Muscle of leg (tissue), 11 donors: ENCODE measurements around the gene KRT4. TPM values are rescaled to one million over a fixed set of nuclear protein-coding genes. Genes with fewer than 3 reads are reported as not detected.

Experiments
- DNase-seq: peaks from one replicate; pipeline ENCODE4 v3.0.0; 2013
- H3K27ac ChIP-seq: one replicate; pipeline ENCODE4 v1.5.1; 2013; ENCODE audit warnings: mild to moderate bottlenecking, low read length, control low read depth
- H3K27me3 ChIP-seq: one replicate; pipeline ENCODE4 v1.6.1; 2013; ENCODE audit warnings: low read length; ENCODE audit not compliant: control insufficient read depth, insufficient read depth
- H3K36me3 ChIP-seq: one replicate; pipeline ENCODE4 v1.6.1; 2013; ENCODE audit warnings: low read length; ENCODE audit not compliant: control insufficient read depth, insufficient read depth
- H3K4me1 ChIP-seq: one replicate; pipeline ENCODE4 v1.6.1; 2013; ENCODE audit warnings: low read length; ENCODE audit not compliant: control insufficient read depth, insufficient read depth
- H3K4me3 ChIP-seq: one replicate; pipeline ENCODE4 v1.5.1; 2013; ENCODE audit warnings: low read length, control low read depth
- H3K9me3 ChIP-seq: replicated peaks from 2 replicates; pipeline ENCODE4 v1.6.1; 2013; ENCODE audit warnings: low read depth, low read length; ENCODE audit not compliant: control insufficient read depth
- WGBS: methylation state at CpG from one replicate; pipeline ENCODE4 v1.1.5; 2013; ENCODE audit warnings: missing lambda C conversion rate; ENCODE audit not compliant: insufficient coverage; 5-methylcytosine and 5-hydroxymethylcytosine counted together
- polyA plus RNA-seq, 8 donors: library from polyadenylated mRNA; unstranded; fragments of 120-200 nt; gene quantifications; one replicate each; pipeline versions ENCODE4 v1.2.1 to v1.2.3, GENCODE V29; 2013; ENCODE audit warnings: inconsistent platforms in 1 of 8, low replicate concordance in 1 of 8; ENCODE audit not compliant: insufficient read length in 8 of 8, insufficient read depth in 1 of 8
- total RNA-seq: library from RNA; stranded (reverse); fragments of 120-200 nt; gene quantifications from one replicate; pipeline ENCODE4 v1.2.4, GENCODE V29; 2013

The KRT4 gene
- total and polyA plus RNA-seq, 9 donors = 0.04 to 178 (median 0.44) TPM; not detected in 1

DNA sequence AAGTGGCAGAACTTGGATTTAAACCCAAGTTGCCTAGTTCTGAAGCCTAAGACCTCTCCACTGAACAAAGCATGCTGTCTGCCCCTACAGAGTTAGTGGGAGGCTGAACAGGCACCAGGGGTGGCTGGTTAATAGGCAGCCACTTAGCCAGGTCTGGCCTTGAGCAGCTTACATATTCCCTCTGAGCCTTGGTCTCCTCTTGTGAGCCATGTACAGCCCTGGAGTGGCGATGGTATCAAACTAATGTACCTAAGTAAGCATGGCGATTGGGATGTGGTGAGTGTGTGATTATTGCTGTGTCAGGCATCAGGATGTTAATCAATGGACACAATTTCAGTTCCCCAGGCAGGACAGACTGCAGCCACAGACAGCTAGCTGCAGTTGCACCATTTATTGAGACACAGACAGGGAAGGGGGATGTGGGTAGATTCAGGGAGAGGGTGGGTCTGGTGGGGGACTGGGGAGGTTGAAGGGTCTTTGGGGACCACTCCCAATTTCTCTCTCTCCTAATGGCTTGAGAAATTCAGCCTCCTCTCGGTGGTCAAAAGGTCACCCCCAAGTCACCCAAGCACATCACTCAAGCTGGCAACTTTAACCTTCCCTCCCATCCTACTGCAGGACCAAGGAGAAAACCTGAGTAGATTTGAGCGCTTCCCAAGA lies 7.3 kb upstream of the KRT4 start:
- Histone ChIP-seq H3K9me3 (no peaks in the 10 kb centered on the region), H3K27ac (no peak overlapping the region), H3K27me3 (peaks cover 6% of the 10 kb centered on the region), H3K4me3 (no peak overlapping the region), H3K36me3 (no peaks in the 10 kb centered on the region), H3K4me1 (peaks cover 12% of the 10 kb centered on the region)
- WGBS = 79% methylated on average over 4 of the region's 4 CpGs
- no peak for DNase-seq

DNA sequence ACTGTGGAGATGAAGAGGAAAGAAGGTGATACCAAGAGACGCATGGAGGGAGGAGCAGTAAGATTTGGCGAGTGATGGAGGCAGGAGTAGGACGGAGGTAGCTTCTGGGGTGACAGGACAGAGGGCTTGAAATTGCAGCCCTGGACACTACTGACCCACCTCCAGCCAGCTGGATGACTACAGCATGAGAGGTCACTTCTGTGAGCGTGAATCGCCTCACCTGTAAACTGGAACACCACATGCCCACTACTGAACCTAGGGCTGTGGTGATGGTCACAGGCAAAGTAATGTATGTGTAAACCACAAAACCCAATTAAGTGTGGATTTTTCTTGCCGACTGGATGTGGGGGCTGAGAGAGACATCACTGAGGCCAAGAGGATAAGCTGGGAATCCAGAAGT lies 6.6 kb upstream of the KRT4 start:
- Histone ChIP-seq H3K27ac (no peak overlapping the region), H3K4me3 (no peak overlapping the region), H3K4me1 (peaks cover 12% of the 10 kb centered on the region), H3K9me3 (no peaks in the 10 kb centered on the region), H3K27me3 (peaks cover 8% of the 10 kb centered on the region), H3K36me3 (no peaks in the 10 kb centered on the region)
- no peak for DNase-seq
- 100% methylated on average over 1 of the region's 6 CpGs for WGBS

DNA sequence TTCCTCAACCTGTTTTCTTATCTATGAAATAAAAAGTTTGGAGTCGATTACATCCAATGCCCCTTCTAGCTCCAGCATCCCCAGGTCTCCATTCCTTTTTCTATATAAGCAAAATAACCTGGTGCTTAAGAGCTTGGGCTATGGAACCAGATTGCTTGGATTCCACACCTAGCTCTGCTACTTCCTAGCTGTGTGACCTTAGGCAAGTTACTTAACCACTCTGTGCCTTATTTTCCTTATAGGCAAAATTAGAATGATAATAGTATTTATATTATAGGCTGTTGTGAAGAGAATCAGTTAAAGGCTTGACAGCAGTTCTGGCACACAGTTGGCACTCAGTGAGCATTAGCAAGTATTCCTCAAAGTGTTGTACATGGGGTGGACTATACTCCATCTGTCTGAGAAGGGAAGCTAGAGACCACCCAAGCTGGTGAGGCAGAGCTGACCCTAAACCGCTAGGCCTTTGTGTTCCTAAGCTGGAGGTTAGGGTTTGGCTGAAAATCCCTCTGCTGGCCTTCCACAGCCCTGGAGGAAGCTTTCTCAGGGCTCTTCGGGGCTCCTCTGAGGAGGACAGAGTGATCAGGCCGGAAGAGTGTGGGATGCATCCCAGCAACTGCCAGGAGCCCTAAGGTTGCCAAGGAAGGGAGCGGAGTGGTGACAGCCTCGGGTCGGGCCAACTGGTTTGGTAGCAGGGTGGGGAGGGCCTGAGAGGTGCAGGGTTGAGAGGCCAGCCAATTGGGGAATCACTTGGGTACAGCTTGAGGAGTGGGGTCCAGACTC lies 6.0 kb upstream of the KRT4 start:
- no peak overlapping the region for H3K27ac ChIP-seq
- H3K4me3 ChIP-seq = no peak overlapping the region
- WGBS = 70% methylated on average over 6 of the region's 7 CpGs
- peaks cover 8% of the 10 kb centered on the region for H3K27me3 ChIP-seq
- no peaks in the 10 kb centered on the region for H3K9me3 ChIP-seq
- no peak for DNase-seq
- no peaks in the 10 kb centered on the region for H3K36me3 ChIP-seq
- peaks cover 12% of the 10 kb centered on the region for H3K4me1 ChIP-seq

DNA sequence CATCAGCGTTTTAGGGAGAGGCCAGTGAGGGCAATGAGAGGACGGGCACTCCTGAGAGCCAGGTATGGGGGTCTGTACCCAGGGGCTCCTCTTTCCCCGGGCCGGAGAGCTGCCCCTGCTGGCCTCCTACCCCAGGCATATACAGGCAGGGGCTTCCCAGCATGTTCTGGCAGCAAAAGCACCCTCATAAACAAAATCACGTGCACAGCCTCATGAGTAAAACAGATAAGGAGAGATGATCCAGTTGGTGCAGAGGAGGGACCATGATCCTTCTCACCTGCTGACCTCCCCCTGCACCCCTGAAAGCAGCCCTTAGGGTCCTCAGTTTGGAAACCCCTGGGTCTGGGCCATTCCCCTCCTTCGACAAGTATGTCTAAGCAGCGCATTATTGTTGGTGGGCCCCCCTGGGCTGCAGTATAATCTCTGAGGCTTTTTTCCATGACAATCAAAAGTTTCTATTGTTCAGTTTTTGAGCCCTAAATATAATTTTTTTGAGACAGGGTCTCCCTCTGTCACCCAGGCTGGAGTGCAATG lies 5.0 kb upstream of the KRT4 start:
- WGBS = 0% methylated on average over 1 of the region's 7 CpGs
- H3K9me3 ChIP-seq = no peaks in the 10 kb centered on the region
- no peaks in the 10 kb centered on the region for H3K36me3 ChIP-seq
- H3K27ac ChIP-seq = no peak overlapping the region
- peaks cover 6% of the 10 kb centered on the region for H3K27me3 ChIP-seq
- no peak overlapping the region for H3K4me3 ChIP-seq
- no peak for DNase-seq
- peaks cover 12% of the 10 kb centered on the region for H3K4me1 ChIP-seq

DNA sequence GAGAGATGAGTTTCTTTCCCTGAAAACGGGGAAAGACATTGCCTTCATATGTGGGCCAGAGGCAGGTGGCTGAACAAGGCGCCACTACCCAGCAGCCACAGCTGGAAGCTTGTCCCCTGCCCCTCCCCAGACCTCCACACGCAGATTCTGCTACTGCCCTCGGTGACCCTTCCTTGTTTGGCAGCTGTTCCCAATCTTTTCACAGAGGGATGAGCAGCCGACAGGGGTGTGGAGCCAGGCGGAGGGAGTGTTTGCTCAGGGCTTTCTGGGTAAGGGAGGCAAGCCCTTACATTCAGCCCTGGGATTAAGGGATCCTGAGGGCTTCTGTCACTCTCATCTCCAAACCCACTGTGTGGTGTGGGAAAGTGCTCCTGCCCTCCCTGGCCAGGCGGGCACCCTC lies 4.5 kb upstream of the KRT4 start:
- no peak overlapping the region for H3K27ac ChIP-seq
- H3K4me3 ChIP-seq = no peak overlapping the region
- WGBS = 17% methylated on average over 1 of the region's 7 CpGs
- H3K4me1 ChIP-seq = peaks cover 12% of the 10 kb centered on the region
- peak; percentile 43 for DNase-seq
- no peaks in the 10 kb centered on the region for H3K36me3 ChIP-seq
- H3K27me3 ChIP-seq = peaks cover 4% of the 10 kb centered on the region
- H3K9me3 ChIP-seq = no peaks in the 10 kb centered on the region

DNA sequence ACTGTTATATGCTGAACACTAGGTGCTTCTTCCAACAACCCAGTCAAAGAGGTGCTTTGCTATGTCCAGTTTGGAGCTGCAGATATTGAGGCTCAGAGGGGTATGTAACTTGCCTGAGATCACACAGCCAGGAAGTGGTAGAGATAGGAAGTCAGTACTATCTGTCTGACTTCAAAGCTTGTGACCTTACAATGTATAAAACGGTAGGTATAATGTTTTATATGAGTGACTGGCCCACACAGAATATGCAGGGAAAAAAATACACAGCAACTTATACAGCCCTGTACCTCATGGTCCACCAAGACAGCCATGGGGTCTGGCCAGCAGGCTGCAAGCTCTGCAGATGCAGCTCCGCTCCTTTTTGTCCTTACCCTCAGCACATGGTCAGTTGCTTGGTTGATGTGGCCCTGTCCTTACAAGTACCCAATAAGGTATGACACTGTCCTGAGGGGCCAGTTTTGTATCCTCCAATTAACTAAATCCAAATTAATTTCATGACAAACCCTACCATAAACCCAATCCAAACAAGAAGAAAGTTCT lies 3.9 kb upstream of the KRT4 start:
- 78% methylated on average over 1 of the region's 2 CpGs for WGBS
- Histone ChIP-seq H3K9me3 (no peaks in the 10 kb centered on the region), H3K27me3 (peaks cover 6% of the 10 kb centered on the region), H3K4me1 (peaks cover 12% of the 10 kb centered on the region), H3K36me3 (no peaks in the 10 kb centered on the region), H3K27ac (no peak overlapping the region), H3K4me3 (no peak overlapping the region)
- DNase-seq = no peak

DNA sequence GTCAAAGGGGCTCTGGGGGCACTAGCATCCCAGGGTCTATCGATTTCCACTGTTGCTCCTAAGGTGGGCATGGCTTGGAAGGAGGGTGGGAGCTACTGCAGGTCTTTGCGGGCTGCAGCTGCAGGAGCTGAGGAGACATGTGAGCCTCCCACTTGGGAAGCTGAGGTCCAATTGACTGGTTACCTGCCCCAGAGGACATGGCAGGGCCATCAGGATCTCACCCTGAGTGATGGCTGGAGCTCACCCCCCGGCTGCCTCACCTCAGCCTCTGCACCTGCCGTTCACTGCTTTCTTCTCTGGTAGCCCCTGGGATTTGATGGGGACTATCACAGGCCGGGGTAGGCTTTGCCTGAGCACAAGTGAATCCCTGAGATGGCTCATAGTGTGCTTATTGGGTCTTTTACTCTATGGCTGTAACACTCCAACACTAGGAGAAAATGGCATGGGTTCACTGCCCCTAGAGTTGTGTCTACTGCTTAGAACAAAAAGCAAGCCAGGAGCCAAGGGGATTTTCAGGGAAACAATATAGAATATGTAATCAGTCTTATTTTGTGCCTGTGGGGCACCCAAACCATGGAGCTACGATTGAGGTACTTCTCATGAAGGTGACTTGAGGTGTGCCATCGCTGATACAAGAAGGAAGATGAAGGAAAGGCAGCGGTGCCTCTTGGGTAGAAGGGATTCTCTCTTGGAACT lies 3.2 kb upstream of the KRT4 start:
- 83% methylated on average over 6 of the region's 8 CpGs for WGBS
- no peak for DNase-seq
- peaks cover 6% of the 10 kb centered on the region for H3K27me3 ChIP-seq
- H3K9me3 ChIP-seq = no peaks in the 10 kb centered on the region
- no peaks in the 10 kb centered on the region for H3K36me3 ChIP-seq
- H3K4me3 ChIP-seq = no peak overlapping the region
- H3K4me1 ChIP-seq = peaks cover 11% of the 10 kb centered on the region
- H3K27ac ChIP-seq = no peak overlapping the region

DNA sequence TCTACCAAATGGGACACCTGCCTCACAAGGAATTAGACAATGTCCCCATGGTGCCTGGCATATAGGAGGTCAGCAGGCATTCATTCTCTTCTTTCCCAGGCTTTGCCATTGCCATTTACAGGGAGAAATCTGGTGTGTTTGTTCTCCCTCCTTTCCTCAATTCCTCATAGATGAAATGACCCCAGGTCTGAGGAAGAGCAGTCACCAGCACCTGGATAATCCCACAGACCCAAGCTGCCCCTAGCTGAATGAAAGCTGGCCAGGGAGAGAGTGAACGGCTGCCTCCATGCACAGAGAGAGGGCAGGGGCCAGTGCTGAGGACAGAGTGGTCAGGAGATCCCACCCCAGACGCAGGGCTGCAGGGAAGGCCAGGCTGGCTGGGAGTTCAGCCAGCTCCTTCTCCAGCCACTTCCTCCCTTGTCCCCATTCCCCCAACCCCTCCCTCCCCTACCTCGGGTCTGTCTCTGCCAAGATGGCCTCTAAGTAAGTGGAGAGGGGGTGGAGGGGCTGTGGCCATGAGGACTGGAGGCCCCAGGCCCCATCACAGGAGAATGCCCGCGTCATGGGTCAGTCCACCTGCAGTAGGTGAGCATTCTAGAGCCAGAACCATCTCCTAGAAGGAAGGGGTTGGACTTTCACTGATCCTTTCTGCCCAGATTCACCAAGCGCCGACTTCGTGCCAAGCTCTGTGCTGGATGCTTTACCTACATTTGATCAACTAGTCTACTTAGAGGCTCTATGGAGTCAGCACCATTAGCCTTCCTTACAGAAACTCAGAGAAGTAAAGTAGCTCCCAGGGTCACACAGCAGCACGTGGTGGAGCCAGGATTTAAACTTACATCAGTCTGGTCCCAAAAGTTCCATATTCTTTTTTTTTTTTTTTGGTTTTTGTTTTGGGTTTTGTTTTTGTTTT lies 2.0 kb upstream of the KRT4 start:
- peak; percentile 15 for DNase-seq
- Histone ChIP-seq H3K27me3 (peaks cover 11% of the 10 kb centered on the region), H3K36me3 (no peaks in the 10 kb centered on the region), H3K4me3 (no peak overlapping the region), H3K4me1 (peaks cover 7% of the 10 kb centered on the region), H3K27ac (no peak overlapping the region), H3K9me3 (no peaks in the 10 kb centered on the region)
- WGBS = 94% methylated on average over 4 of the region's 9 CpGs

DNA sequence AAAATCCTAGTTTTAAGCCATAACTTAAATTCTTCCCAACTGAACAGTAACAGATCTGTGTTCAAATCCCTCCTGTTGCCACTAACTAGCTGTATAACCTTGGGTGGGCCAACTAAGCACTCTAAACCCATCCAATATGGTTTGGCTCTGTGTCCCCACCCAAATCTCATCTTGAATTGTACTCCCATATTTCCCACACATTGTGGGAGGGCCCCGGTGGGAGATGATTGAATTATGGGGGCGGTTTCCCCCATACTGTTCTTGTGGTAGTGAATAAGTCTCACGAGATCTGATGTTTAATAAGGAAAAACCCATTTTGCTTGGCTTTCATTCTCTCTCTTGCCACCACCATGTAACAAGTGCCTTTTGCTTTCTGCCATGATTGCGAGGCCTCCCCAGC lies 1.2 kb upstream of the KRT4 start:
- H3K4me1 ChIP-seq = peaks cover 7% of the 10 kb centered on the region
- 86% methylated on average over 1 of the region's 4 CpGs for WGBS
- H3K4me3 ChIP-seq = no peak overlapping the region
- H3K27ac ChIP-seq = no peak overlapping the region
- no peaks in the 10 kb centered on the region for H3K36me3 ChIP-seq
- no peak for DNase-seq
- peaks cover 13% of the 10 kb centered on the region for H3K27me3 ChIP-seq
- H3K9me3 ChIP-seq = no peaks in the 10 kb centered on the region
